Stimulated activated CD8-positive, alpha-beta memory T cell treated with anti-CD3 and anti-CD28 coated beads, Interleukin-12 subunit alpha, Interleukin-12 subunit beta, amount 100 ng/mL, for 4 hours (primary cell): ENCODE data around the gene L3MBTL4.

ENCODE experiments used
- DNase-seq: peaks from one replicate; pipeline ENCODE4 v3.0.0-alpha.2; 2020; ENCODE audit warnings: low read depth

The L3MBTL4 gene

GRCh38 chr18:5958822-5959221, 455.9 kb downstream of the L3MBTL4 start:
- DNase-seq = no peak

GRCh38 chr18:5955861-5956260, 458.9 kb downstream of the L3MBTL4 start:
- no peak for DNase-seq

DNA sequence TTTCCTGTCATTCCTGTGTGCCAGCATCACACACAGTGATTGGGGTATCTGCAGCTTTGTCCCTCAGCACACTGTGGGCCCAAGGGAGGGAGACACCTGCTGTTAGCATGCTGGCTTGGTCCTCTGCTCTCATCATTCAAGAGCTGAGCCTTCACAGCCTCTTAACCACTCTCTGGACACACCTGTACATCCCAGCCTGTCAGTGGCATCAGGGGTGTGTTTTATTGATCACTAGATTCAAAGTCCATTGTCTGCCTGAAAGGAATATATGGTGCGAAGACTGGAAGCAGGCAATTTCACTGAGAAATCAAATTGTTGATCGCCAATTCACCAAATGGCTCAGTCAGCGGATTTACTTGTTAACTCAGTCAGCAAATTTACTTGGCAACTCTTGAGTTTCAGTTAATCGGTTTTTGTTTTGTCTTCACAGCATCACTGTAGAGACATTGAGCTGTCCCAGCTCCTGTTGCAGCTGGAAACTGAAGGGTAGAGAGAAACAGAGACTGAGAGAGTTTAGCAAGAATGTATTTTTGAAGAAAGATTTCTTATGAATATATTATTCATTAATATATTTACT, 463.1 kb downstream of the L3MBTL4 start:
- no peak for DNase-seq

GRCh38 chr18:5948781-5949180, 465.9 kb downstream of the L3MBTL4 start:
- DNase-seq = no peak

GRCh38 chr18:5948237-5948636, 466.5 kb downstream of the L3MBTL4 start:
- no peak for DNase-seq

GRCh38 chr18:5944448-5944847, 470.3 kb downstream of the L3MBTL4 start:
- DNase-seq = no peak

DNA sequence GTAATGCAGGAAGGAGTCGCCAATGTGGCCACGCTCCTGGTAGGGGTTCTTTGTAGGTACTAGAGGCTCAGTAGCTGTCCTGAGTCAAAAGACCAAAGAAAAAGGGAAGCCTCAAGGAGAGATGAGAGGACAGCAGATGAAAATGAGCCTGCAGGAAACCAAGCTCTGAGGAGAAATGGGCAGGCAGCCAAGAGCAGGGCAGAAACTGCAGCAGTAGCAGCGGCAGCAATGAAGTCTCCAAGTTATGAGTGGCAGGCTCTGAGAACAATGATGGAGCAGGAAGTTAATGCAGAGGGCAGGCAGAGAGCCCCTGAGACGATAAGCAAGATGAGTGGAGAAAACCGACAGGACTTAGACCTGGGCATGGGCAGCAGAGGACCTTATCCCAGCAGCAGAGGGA, 471.2 kb downstream of the L3MBTL4 start:
- no peak for DNase-seq

DNA sequence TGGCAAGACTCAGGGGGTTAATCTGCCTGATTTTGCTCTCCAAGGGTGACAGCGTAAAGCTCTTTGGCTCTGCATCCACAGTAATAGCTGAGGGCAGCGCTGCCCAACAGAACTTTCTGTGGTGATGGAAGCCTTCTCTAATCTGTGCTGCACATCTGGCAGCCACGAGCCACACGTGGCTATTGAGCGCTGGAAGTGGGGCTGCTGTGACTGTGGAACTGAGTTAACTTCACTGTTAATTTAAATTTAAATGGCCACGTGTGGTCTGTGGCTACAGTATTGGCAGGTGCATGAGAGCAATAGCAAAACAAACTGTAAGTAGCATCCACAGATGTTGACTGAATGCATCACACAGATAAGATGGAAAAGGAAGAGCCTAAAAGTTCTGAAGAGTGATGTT, 472.1 kb downstream of the L3MBTL4 start:
- DNase-seq = no peak

DNA sequence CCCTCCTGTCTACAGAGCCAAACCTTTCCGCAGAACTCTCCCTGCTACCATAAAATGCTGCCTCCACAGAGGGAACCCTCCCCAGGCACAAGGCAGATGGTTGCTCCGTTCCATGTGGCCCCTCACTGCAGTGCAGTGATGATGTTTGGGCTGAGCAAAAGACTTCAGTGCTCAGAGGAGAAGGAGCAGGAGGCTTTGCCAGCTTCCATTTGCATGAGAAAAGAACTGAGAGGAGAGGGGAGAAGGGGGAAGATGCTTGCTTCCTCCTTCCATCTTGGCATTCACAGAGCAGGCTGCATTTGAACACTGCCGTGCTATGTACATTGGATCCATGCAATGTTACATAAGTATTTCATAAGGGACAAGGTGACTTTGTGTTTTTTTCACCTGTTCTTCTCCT, 472.8 kb downstream of the L3MBTL4 start:
- DNase-seq = no peak

DNA sequence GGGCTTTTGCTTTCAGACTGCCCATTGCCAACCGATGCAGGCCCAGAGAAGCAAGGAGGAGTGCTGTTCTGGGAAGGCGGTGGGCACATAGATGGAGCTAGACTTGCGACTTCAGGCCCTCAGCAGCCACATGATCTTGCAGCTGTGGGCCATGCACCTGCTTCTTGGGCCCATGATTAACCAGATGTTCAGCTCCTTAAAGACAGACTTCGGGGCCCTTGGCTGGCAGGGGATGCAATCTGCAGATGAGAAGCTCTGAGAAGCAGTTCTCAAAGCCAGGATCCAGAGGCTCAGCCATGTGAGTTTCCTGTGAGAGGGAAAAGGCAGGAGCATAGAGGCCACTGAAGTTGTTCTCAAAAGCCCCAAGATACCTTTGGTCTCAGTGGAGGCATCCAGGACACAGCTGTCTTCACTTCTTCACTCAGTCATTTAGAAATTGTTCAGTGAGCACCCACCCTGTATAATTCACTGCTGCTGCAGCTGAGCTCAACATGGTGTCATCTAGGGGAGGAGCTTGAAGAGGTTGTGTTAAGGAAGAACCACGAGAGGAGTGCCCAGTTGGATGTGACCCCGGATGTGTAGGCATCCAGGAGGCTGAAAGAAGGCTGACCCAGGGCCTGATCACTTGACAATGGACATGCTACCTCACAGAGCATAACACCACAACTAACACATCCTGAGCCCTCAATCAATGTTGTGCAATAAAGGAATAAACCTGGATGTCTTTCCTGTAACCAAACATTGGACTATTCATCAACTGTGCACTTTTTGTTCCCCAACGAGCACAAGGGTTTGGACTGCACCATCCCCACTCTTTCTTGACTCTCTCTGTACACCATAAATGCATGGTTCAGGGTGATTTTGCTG, 474.7 kb downstream of the L3MBTL4 start:
- DNase-seq = no peak

DNA sequence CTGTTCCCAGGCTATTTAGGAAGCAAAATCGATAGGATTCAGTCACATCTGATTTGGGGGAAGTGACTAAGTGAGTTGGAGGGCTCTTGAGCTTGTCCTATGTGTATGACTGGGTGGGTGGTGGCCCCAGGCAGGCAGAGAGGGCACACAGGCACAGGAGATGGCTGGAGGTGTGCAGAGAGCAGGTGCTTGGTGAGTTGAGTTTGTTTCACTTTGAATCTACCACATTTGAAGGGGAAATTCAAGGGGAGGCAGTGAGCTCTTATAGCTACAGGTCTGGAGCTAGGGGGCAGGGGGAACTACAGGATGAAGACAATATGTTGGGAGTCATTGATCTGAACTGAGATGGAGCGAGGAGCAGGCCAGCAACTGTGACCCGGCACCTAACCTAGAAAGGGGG, 476.9 kb downstream of the L3MBTL4 start:
- no peak for DNase-seq

DNA sequence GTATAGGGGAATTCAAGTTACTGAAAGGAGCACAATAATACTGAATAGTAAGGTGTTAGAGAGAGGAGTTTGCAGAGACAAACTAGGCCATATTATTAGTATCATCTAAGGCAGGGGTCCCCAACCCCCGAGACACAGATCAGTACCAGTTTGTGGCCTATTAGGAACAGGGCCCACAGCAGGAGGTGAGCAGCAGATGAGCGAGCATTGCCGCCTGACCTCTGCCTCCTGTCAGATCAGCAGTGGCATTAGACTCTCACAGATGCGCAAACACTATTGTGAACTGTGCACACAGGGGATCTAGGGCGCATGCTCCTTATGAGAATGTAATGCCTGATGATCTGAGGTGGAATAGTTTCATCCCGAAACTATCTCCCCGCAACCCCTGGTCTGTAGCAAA, 477.6 kb downstream of the L3MBTL4 start:
- DNase-seq = no peak

GRCh38 chr18:5930789-5931188, 483.9 kb downstream of the L3MBTL4 start:
- DNase-seq = no peak

DNA sequence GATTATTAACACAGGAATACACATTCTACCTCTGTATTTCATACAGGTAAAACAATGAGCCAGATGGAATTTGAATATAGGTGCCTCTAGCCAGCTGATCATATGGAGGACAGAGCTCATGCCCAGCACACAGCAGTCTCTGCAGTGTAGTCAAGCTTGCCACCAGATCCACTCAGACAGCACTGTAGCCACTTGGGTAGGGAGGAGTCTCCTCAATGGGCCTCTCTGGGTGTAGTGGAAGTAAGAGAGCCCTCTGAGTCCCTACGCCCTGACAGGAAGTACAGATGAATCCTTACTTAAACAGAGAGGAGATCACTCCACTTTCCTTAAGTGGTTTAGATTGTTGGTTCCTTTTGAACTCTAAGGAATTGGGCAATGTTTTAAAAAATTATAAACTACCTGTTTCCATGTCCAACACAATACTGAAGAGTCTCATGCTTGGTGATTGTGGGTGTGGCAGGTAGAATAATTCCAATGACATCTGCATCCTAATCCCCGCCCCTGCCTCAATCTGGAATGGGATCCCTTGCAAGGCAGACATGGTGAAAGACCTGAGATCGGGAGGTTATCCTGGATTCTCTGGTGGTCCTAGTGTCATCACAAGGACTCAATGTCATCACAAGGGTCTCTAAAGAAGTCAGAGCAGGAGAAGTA, 496.4 kb downstream of the L3MBTL4 start:
- no peak for DNase-seq

GRCh38 chr18:5914951-5915350, 499.8 kb downstream of the L3MBTL4 start:
- DNase-seq = no peak

DNA sequence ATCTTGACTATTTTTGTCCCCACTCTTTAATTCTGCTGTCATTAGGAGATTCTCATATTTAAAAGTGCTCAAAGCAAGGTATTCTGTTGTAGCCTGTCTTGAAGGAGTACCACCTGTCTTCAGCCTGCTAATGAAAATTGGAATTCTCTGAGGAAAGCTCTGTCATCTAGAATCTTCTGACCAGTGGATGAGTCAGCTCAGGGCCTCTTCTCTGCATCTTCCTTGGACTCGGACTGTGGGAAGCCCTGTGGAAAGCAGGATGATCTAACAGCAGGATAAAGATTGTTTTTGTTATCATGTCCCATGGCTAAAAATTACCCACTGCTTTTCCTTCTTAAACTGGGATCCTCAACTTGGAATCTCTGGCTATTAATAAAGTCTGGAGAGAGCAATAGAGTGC, 500.7 kb downstream of the L3MBTL4 start:
- DNase-seq = no peak

GRCh38 chr18:5912566-5912965, 502.1 kb downstream of the L3MBTL4 start:
- no peak for DNase-seq

GRCh38 chr18:5909125-5909524, 505.6 kb downstream of the L3MBTL4 start:
- DNase-seq = no peak
